DND-41 (cell line): ENCODE results near the gene SYT1.

ENCODE experiments used
- CTCF ChIP-seq: IDR thresholded peaks from 2 replicates; pipeline ENCODE4 v1.5.1; 2012; ENCODE audit warnings: borderline replicate concordance, low read length, moderate library complexity, mild to moderate bottlenecking; ENCODE audit not compliant: poor library complexity, severe bottlenecking; ENCODE audit errors: extremely low read depth
- EZH2 ChIP-seq: IDR thresholded peaks from 3 replicates; pipeline ENCODE4 v1.6.1; 2012; ENCODE audit warnings: borderline replicate concordance, low read depth, mild to moderate bottlenecking, moderate library complexity, low read length, inconsistent platforms; ENCODE audit not compliant: severe bottlenecking

- no peak for TF ChIP-seq CTCF
- TF ChIP-seq EZH2 = no peak
Observed at GRCh38 chr12:79360936-79361335, 496.4 kb downstream of the SYT1 start.
